ENCODE data around the gene MRPS6. TPM values are rescaled to one million over a fixed set of nuclear protein-coding genes. Genes with fewer than 3 reads are reported as not detected.

MRPS6 gene
- total RNA-seq, 4 donors from 2014 or later = 33.1 to 63.7 (median 39.3) TPM

DNA sequence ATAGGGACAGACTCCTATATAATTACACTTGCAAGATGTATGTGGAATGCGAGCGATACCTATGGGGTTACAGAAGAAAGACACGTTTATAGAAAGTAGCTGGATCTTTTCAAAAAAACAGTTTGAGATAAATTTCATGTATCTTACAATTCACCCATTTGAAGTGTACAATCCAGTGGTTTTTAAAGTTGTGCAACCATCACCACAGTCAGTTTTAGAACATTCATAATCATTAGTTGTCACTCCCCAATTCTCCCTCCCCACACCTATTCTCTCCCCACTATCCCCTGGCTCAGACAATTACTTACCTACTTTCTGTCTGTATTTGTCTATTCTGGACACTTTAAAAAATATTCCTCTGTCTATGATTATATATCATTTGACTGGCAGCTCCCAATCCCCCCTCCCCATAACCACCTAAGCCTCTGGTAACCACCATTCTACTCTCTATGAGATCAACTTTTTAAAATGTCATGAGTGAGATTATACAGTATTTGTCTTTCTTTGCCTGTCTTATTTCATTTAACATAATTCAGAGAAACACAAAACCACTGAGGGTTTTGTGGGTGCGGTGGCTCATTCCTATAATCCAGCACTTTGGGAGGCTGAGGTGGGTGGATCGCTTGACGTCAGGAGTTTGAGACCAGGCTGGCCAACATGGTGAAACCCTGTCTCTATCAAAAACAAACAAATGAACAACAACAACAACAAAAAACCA lies 39.1 kb downstream of the MRPS6 start:
- no peak for ATAC-seq

DNA sequence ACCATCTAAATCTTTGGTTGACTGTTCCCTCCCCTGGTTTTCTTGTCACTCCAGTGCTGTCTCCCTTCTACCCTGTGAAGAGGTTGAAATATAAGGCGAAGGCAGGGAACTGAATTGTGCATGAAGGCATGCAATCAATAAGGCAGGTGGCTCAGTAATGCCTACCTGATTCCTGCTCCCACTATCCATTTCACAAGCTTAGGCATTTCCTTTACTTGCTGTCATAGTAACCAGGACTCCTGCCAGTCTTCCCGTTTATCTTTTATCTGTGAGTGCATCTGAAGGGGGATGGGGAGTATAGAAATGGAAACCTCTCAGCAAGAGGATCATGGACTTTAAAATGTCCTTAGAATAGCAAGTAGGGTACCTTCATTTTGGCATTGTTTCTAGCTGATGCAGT lies 40.5 kb downstream of the MRPS6 start:
- H3K4me1 ChIP-seq = peaks cover 0 to 23% (median 4%) of the 10 kb centered on the region in 3 donors
- no peaks in the 10 kb centered on the region for H3K9me3 ChIP-seq
- no peak overlapping the region for H3K4me3 ChIP-seq
- no peak overlapping the region for H3K27ac ChIP-seq
- no peak for ATAC-seq
- WGBS, 2 donors (ENCODE audit: low coverage in 1 of 2) = 14 to 50% methylated on average over 1 to 2 of the region's 2 CpGs
- H3K27me3 ChIP-seq = no peaks in the 10 kb centered on the region
- no peak for TF ChIP-seq EP300 (IDR thresholded peaks at IDR 0.05)
- no peak for TF ChIP-seq POLR2AphosphoS5 (IDR thresholded peaks at IDR 0.05)
- no peak for TF ChIP-seq POLR2A (IDR thresholded peaks at IDR 0.05)
- TF ChIP-seq, protein P1, sequence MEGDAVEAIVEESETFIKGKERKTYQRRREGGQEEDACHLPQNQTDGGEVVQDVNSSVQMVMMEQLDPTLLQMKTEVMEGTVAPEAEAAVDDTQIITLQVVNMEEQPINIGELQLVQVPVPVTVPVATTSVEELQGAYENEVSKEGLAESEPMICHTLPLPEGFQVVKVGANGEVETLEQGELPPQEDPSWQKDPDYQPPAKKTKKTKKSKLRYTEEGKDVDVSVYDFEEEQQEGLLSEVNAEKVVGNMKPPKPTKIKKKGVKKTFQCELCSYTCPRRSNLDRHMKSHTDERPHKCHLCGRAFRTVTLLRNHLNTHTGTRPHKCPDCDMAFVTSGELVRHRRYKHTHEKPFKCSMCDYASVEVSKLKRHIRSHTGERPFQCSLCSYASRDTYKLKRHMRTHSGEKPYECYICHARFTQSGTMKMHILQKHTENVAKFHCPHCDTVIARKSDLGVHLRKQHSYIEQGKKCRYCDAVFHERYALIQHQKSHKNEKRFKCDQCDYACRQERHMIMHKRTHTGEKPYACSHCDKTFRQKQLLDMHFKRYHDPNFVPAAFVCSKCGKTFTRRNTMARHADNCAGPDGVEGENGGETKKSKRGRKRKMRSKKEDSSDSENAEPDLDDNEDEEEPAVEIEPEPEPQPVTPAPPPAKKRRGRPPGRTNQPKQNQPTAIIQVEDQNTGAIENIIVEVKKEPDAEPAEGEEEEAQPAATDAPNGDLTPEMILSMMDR (IDR thresholded peaks at IDR 0.05) = no peak
- no peaks in the 10 kb centered on the region for H3K36me3 ChIP-seq

More for the DNA sequence above, 39.1 kb downstream of the MRPS6 start:
- WGBS, 2 donors (ENCODE audit: low coverage in 1 of 2) = 90 to 92% methylated on average over 3 to 6 of the region's 6 CpGs
- Histone ChIP-seq H3K9me3 (no peaks in the 10 kb centered on the region), H3K27ac (no peak overlapping the region), H3K4me1 (peaks cover 0 to 34% (median 4%) of the 10 kb centered on the region in 3 donors), H3K36me3 (no peaks in the 10 kb centered on the region), H3K27me3 (no peaks in the 10 kb centered on the region), H3K4me3 (no peak overlapping the region)
- no peak for TF ChIP-seq POLR2AphosphoS5 (IDR thresholded peaks at IDR 0.05)
- TF ChIP-seq, protein P1 (IDR thresholded peaks at IDR 0.05) = no peak
- TF ChIP-seq EP300 (IDR thresholded peaks at IDR 0.05) = no peak

DNA sequence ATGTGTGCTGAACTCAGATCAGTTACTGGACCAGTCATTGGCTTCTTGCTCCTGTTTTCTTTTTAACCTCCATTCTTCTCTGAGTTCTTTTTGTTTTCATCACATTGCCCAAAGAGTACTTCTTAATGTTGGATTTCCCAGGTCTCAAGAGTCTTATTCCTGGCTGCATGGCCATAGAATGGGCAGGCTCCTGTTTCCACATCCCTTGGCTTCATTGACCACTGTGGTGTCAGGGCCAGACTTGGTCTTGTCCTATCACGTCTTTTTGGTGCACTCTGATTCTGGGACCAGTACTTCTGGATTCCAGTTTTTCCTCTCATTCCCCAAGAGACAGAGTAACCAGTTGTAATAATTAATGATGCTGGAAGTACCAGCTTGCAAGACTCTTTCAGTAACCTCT lies 41.8 kb downstream of the MRPS6 start:
- no peak overlapping the region for H3K4me3 ChIP-seq
- H3K4me1 ChIP-seq = peaks cover 0 to 15% (median 4%) of the 10 kb centered on the region in 3 donors
- no peak overlapping the region for H3K27ac ChIP-seq
- H3K9me3 ChIP-seq = no peaks in the 10 kb centered on the region
- no peaks in the 10 kb centered on the region for H3K36me3 ChIP-seq
- ATAC-seq = no peak
- WGBS, 2 donors (ENCODE audit: low coverage in 1 of 2) = 83 to 89% methylated on average over 1 of the region's 1 CpG
- no peaks in the 10 kb centered on the region for H3K27me3 ChIP-seq
- TF ChIP-seq, protein P1 (IDR thresholded peaks at IDR 0.05) = no peak
- TF ChIP-seq POLR2AphosphoS5 (IDR thresholded peaks at IDR 0.05) = no peak
- no peak for TF ChIP-seq POLR2A (IDR thresholded peaks at IDR 0.05)
- no peak for TF ChIP-seq EP300 (IDR thresholded peaks at IDR 0.05)

DNA sequence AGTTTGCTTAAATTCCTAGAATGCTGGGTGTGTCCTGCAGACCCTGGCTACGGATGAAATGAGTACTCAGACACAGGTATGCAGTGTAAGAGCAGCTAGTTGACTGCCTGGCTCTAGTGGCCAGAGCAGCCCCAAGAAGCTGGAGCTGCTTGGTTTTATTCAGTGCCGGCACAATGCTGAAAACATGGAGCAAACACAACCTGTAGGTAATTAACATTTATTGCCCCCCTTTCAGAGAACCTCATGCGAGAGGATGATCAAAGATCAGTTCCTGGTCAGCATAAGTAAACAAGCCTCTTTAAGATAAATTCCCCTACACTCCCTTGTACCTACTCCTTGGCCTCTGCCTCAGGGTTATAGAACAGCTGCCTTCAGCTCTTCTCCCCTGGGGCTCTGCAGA lies 43.2 kb downstream of the MRPS6 start:
- H3K27me3 ChIP-seq = no peaks in the 10 kb centered on the region
- H3K9me3 ChIP-seq = no peaks in the 10 kb centered on the region
- no peak overlapping the region for H3K27ac ChIP-seq
- no peak for ATAC-seq
- no peak for TF ChIP-seq POLR2A (IDR thresholded peaks at IDR 0.05)
- TF ChIP-seq, protein P1 (IDR thresholded peaks at IDR 0.05) = no peak
- TF ChIP-seq EP300 (IDR thresholded peaks at IDR 0.05) = no peak
- no peak for TF ChIP-seq POLR2AphosphoS5 (IDR thresholded peaks at IDR 0.05)
- H3K36me3 ChIP-seq = no peaks in the 10 kb centered on the region
- H3K4me3 ChIP-seq = no peak overlapping the region
- peaks cover 0 to 18% (median 4%) of the 10 kb centered on the region in 3 donors for H3K4me1 ChIP-seq
- WGBS, 2 donors (ENCODE audit: low coverage in 1 of 2) = 76 to 100% methylated on average over 1 to 3 of the region's 3 CpGs

DNA sequence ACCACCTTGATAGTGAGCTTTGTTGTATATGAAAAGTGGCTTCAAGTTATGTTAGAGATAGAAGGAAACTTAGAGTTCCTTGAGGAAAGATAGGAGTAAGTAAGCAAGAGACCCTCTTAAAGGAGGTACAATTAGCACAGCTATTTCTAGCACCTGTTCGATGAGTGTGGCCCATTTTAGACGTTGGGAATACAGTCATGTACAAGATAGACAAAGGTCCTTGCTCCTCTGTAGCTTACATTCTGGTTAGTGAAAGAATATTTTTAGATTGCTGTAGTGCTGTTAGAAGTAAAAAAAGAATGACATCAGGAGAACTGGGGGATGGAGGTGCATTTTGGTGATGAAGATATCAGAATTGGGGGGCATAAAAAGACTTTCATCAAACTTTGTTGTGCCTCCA lies 47.5 kb downstream of the MRPS6 start:
- Histone ChIP-seq H3K27me3 (no peaks in the 10 kb centered on the region), H3K9me3 (no peaks in the 10 kb centered on the region), H3K27ac (no peak overlapping the region), H3K4me3 (no peak overlapping the region), H3K36me3 (no peaks in the 10 kb centered on the region), H3K4me1 (peaks cover 0 to 34% (median 4%) of the 10 kb centered on the region in 3 donors)
- no peak for ATAC-seq
- WGBS, 2 donors (ENCODE audit: low coverage in 1 of 2) = 80 to 91% methylated on average over 1 to 2 of the region's 2 CpGs
- TF ChIP-seq POLR2AphosphoS5 (IDR thresholded peaks at IDR 0.05) (no peak), POLR2A (IDR thresholded peaks at IDR 0.05) (no peak), EP300 (IDR thresholded peaks at IDR 0.05) (no peak)
- TF ChIP-seq, protein P1 (IDR thresholded peaks at IDR 0.05) = no peak
